Thyroid gland (tissue), 4 donors: ENCODE data around the gene PERP. TPM values are rescaled to one million over a fixed set of nuclear protein-coding genes. Genes with fewer than 3 reads are reported as not detected.

Source experiments
- DNase-seq, 2 donors: peaks; one replicate each; pipeline ENCODE4 v3.0.0-alpha.2; 2019
- H3K27ac ChIP-seq, 3 donors: fragments of 200-600 bp; sonication (generic); 1 replicate in 2 of 3; 2 replicates in 1 of 3; pipeline ENCODE4 v1.5.1; 2016 to 2019; ENCODE audit warnings: mild to moderate bottlenecking in 1 of 3, moderate library complexity in 1 of 3
- H3K27me3 ChIP-seq: fragments of 200-600 bp; sonication (generic); one replicate; pipeline ENCODE4 v1.5.1; 2019
- H3K36me3 ChIP-seq, 2 donors: fragments of 200-600 bp; sonication (generic); one replicate each; pipeline ENCODE4 v1.5.1; 2016 to 2019
- H3K4me1 ChIP-seq, 2 donors: fragments of 200-600 bp; sonication (generic); one replicate each; pipeline ENCODE4 v1.5.1; 2017 to 2019
- H3K4me3 ChIP-seq, 3 donors: fragments of 200-600 bp; sonication (generic); replicated peaks in 1 of 3; 1 replicate in 2 of 3; 2 replicates in 1 of 3; pipeline ENCODE4 v1.5.1; 2016; ENCODE audit warnings: mild to moderate bottlenecking in 1 of 3
- H3K9me3 ChIP-seq: fragments of 200-600 bp; sonication (generic); one replicate; pipeline ENCODE4 v1.5.1; 2017
- CTCF ChIP-seq, 6 experiments: fragments of 200-600 bp in 3 of 6; fragments of 450-650 bp in 3 of 6; sonication (generic) in 3 of 6; IDR thresholded peaks; one replicate each; pipeline ENCODE4 v1.5.1; 2016 to 2019; ENCODE audit warnings: antibody characterized with exemption in 6 of 6, mild to moderate bottlenecking in 2 of 6, inconsistent platforms in 1 of 6, moderate library complexity in 1 of 6
- POLR2A ChIP-seq, 2 donors: fragments of 450-650 bp; IDR thresholded peaks; one replicate each; pipeline ENCODE4 v1.6.1; 2017; ENCODE audit warnings: antibody characterized with exemption in 2 of 2, mild to moderate bottlenecking in 2 of 2, moderate library complexity in 1 of 2
- WGBS, 2 donors: methylation state at CpG; one replicate each; pipeline ENCODE4 v1.1.5; 2017; 5-methylcytosine and 5-hydroxymethylcytosine counted together
- intact Hi-C: fragments of 100-400 bp; cut with DNase I; formaldehyde crosslinking; loops from one replicate; pipeline ENCODE4 v1.15.1; 2023
- total RNA-seq, 4 donors: library from RNA; depleted of rRNA; stranded (reverse); fragments of >200 nt; gene quantifications; one replicate each; pipeline ENCODE4 v1.2.3, GENCODE V29; 2016

Gene PERP
- total RNA-seq: 10 to 100 TPM; 26.4 to 47.8 (median 31.2) TPM

GRCh38 chr6:138107078-138107751, at the start of gene PERP:
Gene PERP (minus strand): TSS chr6:138107419. CDS start chr6:138107340, 79 bp downstream.
- Histone ChIP-seq H3K36me3 (no peaks in the 10 kb centered on the region), H3K4me1 (peaks cover 0 to 10% of the 10 kb centered on the region in 2 donors), H3K27me3 (no peaks in the 10 kb centered on the region), H3K27ac (peak within 1 kb of the TSS; percentile 80 to 89 (median 83)), H3K9me3 (no peaks in the 10 kb centered on the region), H3K4me3 (peak within 1 kb of the TSS; percentile 44 to 94 (median 80))
- peak; percentile 79 to 84 for DNase-seq
- 0 to 3% methylated on average over 11 to 33 of the region's 83 CpGs for WGBS, 2 donors
- TF ChIP-seq POLR2A (IDR thresholded peaks at IDR 0.05) (peak; percentile 32 to 93), CTCF (IDR thresholded peaks at IDR 0.05) (no peak)
- intact Hi-C loops: loop anchor here (5.0 kb wide), 1 partner anchor 400 kb away; no protein-coding TSS in a partner anchor

GRCh38 chr6:138155443-138155842, 48.2 kb upstream of the PERP start:
- intact Hi-C loops: no loop called here
- no peak for TF ChIP-seq CTCF (IDR thresholded peaks at IDR 0.05)
- TF ChIP-seq POLR2A (IDR thresholded peaks at IDR 0.05): no peak

GRCh38 chr6:138146544-138146943, 39.3 kb upstream of the PERP start:
- WGBS, 2 donors: 85 to 93% methylated on average over 5 of the region's 5 CpGs
- no peak overlapping the region for H3K27ac ChIP-seq
- TF ChIP-seq POLR2A (IDR thresholded peaks at IDR 0.05) (no peak), CTCF (IDR thresholded peaks at IDR 0.05) (no peak)
- intact Hi-C loops: no loop called here
- H3K4me1 ChIP-seq: no peaks in the 10 kb centered on the region
- H3K27me3 ChIP-seq: no peaks in the 10 kb centered on the region
- no peaks in the 10 kb centered on the region for H3K9me3 ChIP-seq
- no peak overlapping the region for H3K4me3 ChIP-seq
- no peak for DNase-seq
- H3K36me3 ChIP-seq: no peaks in the 10 kb centered on the region

More at GRCh38 chr6:138155443-138155842, 48.2 kb upstream of the PERP start:
- no peaks in the 10 kb centered on the region for H3K27me3 ChIP-seq
- no peaks in the 10 kb centered on the region for H3K4me1 ChIP-seq
- no peaks in the 10 kb centered on the region for H3K36me3 ChIP-seq
- H3K27ac ChIP-seq: no peak overlapping the region
- 83 to 84% methylated on average over 1 of the region's 1 CpG for WGBS, 2 donors
- no peak overlapping the region for H3K4me3 ChIP-seq
- no peak for DNase-seq
- no peaks in the 10 kb centered on the region for H3K9me3 ChIP-seq

GRCh38 chr6:138145402-138145801, 38.2 kb upstream of the PERP start:
- 92% methylated on average over 3 of the region's 3 CpGs for WGBS, 2 donors
- Histone ChIP-seq H3K4me1 (no peaks in the 10 kb centered on the region), H3K9me3 (no peaks in the 10 kb centered on the region), H3K27me3 (no peaks in the 10 kb centered on the region), H3K36me3 (no peaks in the 10 kb centered on the region), H3K27ac (no peak overlapping the region), H3K4me3 (no peak overlapping the region)
- TF ChIP-seq CTCF (IDR thresholded peaks at IDR 0.05) (no peak), POLR2A (IDR thresholded peaks at IDR 0.05) (no peak)
- intact Hi-C loops: no loop called here
- DNase-seq: no peak

- intact Hi-C loops: no loop called here
- H3K9me3 ChIP-seq: no peaks in the 10 kb centered on the region
- no peaks in the 10 kb centered on the region for H3K4me1 ChIP-seq
- H3K27me3 ChIP-seq: no peaks in the 10 kb centered on the region
- H3K4me3 ChIP-seq: no peak overlapping the region
- H3K36me3 ChIP-seq: no peaks in the 10 kb centered on the region
- TF ChIP-seq CTCF (IDR thresholded peaks at IDR 0.05) (no peak), POLR2A (IDR thresholded peaks at IDR 0.05) (no peak)
- no peak for DNase-seq
- 85 to 90% methylated on average over 4 of the region's 4 CpGs for WGBS, 2 donors
- no peak overlapping the region for H3K27ac ChIP-seq
Measured at GRCh38 chr6:138142806-138143205, 35.6 kb upstream of the PERP start.
